NCI-H146 treated with DMSO at 0.1 percent for 48 hours (cell line): ENCODE measurements around the gene KRI1.
A peak's percentile ranks its signal among the peaks of the same experiment; 100 is the strongest.

ENCODE experiments used
- DNase-seq: peaks from one replicate; lab custom pipeline; 2025; ENCODE audit not compliant: unreplicated experiment; lab: John Stamatoyannopoulos, UW

KRI1 gene

DNA sequence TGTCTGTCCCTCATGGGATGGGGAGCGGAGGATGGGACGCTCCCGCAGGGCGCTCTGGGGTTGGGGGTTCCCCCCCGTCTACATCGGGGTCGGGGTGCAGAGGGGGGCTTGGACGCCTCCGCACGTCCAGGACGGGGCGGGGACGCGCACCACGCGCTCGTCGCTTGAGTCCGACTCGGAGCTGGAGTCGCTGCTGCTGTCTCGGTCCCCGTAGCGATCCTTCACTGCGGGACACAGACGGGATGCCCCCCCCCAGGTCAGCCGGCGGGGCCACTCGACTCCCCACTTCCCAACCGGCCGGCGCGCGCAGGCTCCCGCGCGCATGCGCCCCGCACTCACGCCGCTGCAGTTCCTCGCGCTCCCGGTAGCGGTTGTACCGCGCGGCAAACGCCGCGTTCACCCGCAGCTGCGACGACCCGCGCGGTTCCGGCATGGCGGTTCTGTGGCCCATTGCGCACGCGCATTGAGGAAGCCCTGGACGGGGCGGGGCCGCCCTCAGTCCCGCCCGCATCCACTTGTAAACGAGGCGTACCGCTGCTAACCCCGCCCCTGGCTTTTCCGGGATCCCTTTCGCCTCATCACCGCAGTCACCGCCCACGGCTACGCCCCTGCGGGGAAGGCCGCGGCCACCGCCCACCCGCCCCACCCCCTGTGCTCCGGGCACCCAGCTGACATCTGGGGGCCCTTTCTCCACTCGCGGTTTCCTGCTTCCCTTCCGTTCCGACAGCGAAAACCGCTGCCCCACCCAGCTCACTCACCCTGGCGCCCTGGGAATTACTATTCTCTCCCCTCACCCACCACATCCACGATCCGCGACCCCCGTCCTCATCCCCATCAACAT, at the start of gene KRI1:
KRI1 (minus strand) TSS at position 444 of the 841 bp plus-strand sequence; CDS start at position 433, 11 bp downstream.
- peak; percentile 96 for DNase-seq

DNA sequence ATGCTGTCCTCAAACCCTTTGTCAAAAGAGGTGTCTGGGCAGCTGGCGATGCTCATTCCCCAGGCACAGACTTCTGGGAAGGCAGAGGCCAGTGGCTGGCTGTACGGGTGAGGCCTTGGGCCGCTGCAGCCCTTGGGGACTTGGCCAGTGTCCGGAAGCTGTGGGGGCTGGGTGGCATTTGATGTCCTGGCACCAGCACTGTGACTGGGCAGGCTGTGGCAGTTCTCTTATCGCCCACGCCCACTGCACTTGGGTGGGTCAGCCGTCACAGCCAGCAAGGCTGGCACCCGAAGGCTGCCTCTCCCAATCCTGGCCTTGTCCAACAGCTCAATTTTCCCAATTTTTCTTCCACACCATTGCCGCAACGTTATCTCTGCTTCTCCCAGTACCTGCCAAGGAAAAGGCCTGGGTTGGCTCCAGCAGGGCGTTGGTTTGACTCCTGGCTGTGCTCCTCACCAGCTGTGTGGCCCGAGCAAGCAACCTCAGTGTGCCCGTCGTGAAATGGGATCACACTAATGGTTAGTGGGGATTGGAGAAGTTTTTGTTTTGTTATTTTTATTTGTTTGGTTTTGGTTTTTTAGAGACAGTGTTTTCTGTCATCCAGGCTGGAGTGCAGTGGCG, 46.8 kb upstream of the KRI1 start:
- no peak for DNase-seq

DNA sequence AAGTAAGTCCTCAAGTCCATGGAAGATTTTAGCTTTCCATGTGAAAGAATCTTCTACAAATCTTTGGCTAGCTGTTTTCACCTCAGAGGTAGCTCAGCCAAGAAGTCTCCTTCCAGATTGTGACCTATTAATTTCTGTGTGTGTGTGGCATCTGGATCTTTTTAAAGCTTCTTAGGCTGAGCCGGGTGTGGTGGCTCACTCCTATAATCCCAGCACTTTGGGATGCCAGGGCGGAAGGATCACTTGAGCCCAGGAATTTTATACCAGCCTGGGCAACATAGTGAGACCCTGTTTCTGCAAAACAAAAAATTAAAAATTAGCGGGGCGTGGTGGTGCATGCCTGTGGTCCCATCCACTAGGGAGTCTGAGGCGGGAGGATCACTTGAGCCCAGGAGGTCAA, 46.1 kb upstream of the KRI1 start:
- no peak for DNase-seq

DNA sequence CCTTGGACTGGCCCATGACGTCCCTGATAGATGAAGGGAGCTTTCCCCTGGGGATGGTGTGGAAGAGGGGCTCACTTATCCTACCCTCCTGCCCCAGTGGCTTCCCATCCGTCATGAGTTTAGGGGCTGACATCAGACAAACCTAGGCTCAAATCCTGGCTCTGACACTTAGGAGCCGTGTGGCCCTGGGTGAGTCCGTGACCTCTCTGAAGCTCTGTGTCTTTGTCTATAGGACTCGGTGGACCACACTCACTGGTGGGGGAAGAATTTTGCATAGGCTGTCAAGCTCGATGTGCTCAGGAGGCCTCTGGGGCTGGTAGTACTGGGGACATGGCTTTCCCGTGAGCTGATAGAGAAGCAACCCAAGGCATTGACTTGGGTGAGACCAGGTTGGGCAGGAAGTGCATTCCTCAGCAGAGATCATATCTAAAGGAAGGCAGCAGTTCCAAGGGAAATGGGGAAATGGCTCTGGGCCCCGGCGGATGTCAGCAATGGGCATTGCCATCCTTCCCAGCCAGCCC, 38.7 kb upstream of the KRI1 start:
- DNase-seq, result no peak

DNA sequence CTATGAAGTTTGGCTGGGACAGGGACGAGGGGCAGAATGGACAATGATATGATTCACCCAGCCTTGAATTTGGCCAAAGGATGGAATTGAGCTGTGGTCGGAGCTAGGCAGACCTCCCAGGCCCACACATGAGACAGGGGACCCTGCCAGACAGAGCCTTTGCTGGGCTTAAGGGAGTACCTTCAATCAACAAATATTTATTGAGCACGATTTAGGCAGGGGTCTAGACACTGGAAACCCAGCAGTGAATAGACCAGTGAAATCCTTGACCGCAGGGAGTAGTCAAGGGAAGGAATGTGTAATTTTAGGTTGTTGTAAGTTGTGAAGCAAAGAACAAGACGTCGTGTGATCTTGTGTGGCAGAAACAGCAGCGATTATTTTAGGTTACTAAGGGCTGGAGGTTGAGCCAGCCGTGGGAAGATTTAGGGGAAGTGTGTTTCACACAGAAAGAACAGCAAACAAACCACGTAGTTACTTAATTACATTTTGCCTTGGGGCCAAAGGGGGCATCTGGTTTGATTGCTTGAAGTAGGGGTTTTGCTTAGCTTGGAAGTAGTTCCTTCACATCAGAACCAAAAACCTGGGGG, 38.2 kb upstream of the KRI1 start:
- DNase-seq, result no peak

DNA sequence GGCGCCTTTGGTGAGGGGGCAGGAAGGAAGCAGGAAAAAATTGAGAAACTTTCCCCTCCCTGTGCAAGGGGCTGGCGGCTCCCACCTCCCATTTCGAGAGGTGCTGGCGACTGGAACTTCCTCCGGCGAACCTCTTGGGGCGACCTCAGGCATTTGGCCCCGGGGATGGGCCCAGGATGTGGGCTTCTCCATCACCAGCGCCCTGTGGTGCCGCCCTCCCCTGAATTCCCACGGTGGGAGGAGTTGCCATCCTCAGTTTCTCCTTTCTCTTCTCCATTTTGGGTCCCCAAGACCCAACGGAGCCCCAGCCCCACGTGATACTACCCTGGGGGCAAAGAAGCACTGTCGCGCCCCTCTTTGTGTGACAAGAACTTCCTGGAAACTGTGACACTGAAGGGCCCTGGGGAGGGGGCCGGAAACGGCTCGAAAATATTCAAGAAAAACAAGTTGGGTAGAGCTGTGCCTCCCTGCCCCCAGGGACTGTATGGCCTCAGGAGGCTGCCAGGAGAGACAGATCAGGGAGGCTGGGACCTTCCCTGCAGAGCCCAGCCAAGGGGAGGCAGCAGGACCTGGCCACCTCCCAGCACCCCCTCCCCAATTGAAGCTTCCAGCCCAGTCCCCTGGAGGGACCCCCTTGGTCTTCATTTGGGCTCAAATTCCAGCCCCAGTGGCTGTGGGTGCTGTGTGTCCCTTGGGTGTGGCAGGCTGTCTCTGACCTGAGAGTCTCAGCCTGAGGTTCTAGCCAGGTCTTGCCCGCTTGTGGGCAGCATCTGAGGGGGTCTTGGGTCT, 37.5 kb upstream of the KRI1 start:
- DNase-seq, result no peak

DNA sequence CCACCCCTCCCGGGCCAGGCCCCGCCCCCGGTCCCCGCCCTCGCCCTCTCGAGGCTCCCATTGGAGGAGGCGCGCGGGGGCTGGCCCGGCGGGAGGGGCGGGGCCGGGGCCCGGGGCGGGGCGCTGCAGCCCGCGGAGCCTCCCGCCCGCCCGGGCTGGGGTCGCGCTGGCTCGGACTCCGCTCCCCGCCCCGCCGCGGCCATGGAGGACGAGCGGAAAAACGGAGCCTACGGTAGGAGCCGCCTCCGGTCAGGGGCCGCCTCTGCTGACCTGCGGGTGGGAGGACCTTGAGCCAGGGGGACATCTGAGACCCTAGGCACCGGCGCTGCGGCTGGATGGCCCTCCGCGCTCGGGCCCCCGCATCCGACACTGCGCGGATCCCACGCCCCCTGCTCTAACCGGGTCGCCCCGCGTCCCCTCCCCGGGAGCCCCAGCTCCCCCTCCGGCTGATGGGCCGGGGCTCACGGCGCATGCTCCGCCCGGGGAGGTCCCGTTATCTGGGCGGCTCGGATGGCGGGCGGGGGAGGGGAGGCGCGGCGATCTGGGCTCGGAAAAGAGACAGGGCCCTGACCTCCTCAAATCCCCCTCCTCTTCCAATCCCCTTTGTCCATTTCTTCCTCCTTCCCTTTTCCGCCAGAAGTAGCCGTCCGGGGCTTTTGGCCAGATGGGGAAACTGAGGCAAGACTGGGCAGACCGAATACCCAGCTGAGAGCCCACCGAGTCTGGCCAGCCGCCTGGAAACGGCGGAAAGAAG, 36.7 kb upstream of the KRI1 start:
- peak; percentile 33 for DNase-seq

DNA sequence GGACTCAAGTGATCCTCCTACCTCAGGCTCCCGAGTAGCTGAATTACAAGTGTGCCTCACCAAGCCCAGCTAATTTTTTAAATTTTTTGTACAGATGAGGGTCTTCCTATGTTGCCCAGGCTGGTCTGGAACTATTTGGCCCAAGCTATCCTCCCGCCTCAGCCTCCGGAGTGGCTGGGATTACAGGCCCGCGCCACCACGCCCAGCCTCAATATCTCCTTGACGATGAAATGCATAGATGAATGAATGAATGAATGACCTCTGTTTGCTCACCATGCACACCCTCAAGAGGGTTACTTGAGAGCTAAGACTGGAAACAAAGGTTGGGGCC, 36.2 kb upstream of the KRI1 start:
- no peak for DNase-seq

DNA sequence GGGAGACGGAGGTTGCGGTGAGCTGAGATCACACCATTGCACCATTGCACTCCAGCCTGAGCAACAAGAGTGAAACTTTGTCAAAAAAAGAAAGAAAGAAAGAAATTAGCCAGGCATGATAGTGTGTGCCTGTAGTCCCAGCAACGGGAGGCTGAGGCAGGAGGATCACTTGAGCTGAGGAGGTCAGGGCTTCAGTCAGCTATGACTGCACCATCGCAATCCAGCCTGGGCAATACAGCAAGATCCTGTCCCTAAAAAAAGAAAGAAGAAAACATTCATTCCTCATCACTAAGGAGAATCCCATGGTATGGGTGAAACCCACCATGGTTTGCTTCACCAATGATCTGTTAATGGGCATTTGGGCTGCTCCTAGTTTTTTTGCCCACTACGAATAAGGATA, 34.3 kb upstream of the KRI1 start:
- DNase-seq, result no peak

DNA sequence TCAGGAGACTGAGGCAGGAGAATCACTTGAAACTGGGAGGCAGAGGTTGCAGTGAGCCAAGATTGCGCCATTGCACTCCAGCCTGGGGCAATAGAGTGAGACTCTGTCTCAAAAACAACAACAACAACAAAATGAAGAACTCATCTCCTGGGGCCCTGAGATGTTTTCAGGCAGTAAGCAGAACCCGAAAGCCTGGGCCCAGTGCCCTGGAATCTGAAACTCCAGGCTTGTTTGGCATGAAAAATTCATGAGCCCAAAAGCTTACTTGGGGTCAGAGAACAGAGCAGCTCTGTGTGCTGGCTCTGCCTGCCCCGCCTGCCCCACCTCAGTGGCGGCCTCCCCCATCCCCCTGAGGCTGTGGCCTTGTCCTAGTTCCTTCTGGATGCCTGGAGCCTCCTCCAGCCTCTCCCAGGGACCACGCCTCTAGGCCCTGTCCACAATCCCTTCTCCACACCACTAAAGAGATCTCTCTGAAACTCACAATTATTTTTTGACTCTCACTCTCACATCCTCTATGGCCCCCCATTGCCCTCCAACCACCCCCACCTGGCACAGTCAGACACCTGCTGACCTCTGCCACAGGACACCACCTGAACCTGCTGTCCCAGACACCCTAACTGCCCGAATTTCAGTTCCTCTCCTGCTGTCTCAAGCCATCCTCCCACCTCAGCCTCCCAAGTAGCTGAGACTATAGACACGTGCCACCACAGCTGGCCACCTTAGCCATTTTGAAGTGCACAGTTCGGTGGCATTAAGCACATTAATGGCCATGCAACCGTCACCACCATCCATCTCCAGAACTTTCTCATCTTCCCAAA, 28.2 kb upstream of the KRI1 start:
- no peak for DNase-seq

DNA sequence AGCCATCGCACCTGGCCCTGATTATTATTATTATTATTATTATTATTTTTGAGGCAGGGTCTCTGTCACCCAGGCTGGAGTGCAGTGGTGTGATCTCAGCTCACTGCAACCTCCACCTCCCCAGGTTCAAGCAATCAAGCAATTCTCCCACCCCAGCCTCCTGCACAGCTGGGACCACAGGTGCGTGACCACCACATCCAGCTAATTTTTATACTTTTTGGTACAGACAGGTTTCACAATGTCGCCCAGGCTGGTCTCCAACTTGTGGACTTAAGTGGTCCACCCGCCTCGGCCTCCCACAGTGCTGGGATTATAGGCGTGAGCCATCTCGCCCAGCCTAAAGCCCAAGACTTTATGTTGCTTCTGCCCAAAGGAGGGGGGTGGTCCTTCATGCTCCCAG, 27.3 kb upstream of the KRI1 start:
- DNase-seq, result no peak

DNA sequence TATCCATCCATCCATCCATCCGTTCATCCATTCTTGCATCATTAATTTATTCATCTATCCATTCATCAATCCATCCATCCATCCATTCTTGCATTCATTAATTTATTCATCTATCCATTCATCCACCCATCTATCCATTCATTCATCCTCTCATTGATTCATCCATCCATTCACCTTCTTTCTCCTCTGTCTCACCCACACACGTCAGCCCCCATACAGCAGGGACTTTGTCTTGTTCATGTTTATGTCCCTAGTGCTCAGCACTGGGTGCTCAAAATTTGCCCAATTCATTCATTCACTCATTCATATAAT, 22.0 kb upstream of the KRI1 start:
- DNase-seq, result no peak

DNA sequence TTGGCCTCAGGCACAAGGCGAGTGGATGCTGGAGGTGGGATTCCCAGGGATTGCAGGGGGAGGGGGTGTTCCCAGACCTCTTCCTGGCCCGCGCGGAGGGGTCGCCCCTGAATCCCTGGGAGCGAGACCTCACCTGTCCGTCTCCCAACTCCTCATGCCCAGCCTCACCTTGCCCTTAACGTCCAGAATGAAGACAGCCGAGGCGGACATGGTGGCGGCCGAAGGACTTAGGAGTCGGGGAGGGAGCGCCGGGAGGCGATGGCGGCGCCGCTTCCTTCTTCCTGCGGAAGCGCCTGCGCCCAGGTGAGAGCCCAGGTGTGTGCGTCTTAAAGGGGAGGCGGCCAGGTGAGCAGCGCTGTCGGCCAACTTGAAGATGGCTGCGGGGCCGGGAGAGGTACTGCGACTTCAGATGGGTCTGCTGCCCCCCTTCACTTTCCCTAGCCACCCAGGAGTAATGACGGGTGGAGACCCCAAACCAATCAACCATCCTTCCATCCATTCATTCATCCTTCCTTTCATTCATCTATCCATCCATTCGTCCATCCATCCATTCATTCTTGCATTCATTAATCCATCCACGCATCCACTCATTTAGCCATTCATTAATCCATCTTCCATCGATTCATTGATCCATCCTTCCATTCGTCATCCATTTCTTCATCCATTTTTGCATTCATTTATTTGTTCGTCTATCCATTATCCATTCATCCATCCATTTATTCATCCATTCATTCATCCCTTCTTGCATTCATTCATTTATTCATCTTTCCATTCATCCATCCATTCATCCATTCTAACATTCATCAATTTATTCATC, 21.4 kb upstream of the KRI1 start, which contains the start of gene AP1M2:
AP1M2 (minus strand) TSS at position 291 of the 817 bp plus-strand sequence; CDS start at position 210, 81 bp downstream.
- DNase-seq, result peak; percentile 72

DNA sequence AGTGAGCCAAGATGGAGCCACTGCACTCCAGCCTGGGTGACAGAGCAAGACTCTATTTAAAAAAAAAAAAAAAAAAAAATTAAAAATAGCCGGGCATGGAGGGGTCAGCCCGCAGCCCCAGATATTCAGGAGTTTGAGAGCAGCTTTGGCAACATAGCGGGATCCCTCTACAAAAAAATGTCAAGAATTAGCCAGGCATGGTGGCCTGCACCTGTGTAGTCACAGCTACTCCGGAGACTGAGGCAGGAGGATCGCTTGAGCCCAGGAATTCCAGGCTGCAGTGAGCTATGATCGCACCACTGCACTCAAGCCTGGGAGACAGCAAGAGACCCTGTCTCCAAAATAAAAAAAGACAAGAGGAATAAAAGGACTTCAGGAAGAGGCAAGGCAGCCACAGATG, 20.6 kb upstream of the KRI1 start:
- no peak for DNase-seq

DNA sequence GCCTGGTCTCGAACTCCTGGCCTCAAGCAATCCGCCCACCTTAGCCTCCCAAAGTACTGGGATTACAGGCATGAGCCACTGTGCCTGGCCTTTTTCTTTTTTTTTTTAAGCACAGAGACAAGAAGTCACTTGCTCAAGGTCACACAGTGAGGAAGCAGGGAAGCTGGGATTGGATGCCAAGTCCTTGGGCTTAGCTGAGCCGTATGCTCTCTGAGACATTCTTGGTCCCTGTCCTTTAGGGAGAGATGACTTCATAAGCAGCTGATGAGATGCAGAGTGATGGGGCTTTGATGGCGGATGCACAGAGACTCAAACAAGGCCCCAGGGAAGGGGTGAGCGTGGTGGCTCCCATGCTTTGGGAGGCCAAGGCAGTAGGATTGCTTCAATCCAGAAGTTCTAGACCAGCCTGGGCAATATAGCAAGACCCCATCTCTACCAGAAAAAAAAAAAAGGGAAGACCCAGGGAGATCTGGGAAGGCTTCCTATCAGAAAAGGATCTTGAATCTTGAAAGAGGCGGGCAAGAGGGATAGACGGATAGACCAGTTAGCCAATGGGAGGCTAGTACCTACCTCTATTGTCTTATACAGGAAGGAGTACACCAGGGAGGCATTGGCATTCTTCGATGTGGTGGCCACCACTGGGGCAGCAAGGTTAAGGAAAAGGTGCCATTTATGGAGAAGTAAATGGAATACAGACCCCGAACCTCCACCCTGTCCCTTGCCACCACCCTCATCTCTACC, 17.4 kb upstream of the KRI1 start:
- DNase-seq, result no peak

DNA sequence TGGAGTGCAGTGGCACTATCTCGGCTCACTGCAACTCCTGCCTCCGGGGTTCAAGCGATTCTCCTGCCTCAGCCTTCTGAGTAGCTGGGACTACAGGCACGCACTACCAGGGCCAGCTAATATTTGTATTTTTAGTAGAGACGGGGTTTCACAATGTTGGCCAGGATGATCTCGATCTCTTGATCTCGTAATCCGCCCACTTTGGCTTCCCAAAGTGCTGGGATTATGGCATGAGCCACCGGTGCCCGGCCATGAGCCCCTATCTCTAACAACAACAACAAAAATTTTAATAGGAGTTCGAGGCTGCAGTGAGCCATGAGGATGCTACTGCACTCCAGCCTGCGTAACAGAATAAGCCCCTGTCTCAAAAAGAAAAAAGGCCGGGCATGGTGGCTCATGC, 16.3 kb upstream of the KRI1 start:
- DNase-seq, result no peak

DNA sequence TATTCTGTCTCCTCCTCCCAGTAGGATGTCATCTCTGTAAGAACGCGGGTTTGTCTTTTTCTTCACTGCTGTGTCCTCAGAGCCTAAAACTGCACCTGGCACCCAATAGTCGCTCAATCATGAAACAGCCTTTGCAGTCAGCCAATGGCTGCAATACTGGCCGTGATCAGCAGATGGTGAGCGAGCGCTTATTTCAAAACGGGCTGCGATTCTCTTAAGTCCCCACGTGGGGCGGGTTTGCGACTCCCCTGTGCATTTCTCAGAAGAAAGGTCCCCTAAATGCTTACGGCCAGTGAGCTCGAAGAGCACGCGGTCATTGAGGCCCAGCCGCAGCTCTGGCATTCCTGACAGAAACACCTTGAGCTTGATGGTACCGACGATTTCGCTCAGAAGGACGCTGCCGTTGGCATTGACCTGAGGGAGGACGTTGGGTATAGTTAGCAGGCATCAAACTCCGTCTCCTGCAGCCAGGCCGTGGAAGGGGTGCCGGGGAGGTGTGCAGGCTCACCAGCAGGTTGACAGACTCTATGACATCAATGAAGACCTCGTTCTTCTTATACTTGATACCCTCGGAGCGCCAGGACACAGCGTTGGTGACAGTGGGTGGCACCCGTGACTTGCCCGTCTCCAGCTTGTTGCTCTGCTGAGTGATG, 15.3 kb upstream of the KRI1 start:
- DNase-seq, result peak; percentile 32

DNA sequence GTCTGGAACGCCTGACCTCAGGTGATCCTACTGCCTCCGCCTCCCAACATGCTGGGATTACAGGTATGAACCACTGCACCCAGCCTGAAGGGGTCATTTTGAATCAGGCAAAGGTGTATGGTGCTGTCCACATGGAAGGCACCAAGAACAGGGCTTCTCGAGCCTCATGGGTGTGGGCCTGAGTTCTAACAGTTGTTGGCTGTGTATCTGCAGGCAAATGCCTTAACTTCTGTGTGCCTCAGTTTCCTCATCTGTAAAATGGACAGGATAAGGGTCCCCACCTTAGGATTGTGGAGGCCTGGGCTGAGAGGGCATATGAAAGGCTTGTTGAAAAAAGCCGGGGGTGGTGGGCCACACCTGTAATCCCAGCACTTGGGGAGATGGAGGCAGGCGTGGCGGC, 12.1 kb upstream of the KRI1 start:
- DNase-seq, result no peak
